ENCODE data around the gene VWF. TPM values are rescaled to one million over a fixed set of nuclear protein-coding genes. Genes with fewer than 3 reads are reported as not detected.

VWF gene
- total RNA-seq, 2 donors from 2014 or later = 189 to 331 TPM

DNA sequence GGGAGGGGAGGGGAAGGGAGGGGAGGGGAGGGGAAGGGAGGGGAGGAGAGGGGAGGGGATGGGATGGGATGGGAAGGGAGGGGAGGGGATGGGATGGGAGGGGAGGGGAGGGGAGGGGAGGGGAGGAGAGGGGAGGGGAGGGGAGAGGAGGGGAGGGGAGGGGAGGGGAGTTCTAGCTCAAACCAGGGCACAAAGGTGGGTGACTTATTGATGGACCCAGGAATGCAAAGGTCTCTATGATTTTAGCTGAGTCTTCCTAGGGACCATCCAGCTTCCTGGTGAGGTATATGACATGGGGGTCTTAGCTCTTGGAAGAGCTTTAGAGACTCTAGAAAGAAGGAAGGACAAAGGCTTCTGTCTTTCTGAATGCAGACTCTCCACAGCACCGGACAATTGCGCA, 221.7 kb downstream of the VWF start:
- Histone ChIP-seq H3K4me3 (no peak overlapping the region), H3K36me3 (no peaks in the 10 kb centered on the region), H3K27me3 (no peaks in the 10 kb centered on the region), H3K4me1 (no peaks in the 10 kb centered on the region), H3K9me3 (peaks cover 0 to 8% of the 10 kb centered on the region in 2 donors), H3K27ac (no peak overlapping the region)
- DNase-seq (ENCODE audit: low spot score) = peak; percentile 9
- TF ChIP-seq, protein P1, sequence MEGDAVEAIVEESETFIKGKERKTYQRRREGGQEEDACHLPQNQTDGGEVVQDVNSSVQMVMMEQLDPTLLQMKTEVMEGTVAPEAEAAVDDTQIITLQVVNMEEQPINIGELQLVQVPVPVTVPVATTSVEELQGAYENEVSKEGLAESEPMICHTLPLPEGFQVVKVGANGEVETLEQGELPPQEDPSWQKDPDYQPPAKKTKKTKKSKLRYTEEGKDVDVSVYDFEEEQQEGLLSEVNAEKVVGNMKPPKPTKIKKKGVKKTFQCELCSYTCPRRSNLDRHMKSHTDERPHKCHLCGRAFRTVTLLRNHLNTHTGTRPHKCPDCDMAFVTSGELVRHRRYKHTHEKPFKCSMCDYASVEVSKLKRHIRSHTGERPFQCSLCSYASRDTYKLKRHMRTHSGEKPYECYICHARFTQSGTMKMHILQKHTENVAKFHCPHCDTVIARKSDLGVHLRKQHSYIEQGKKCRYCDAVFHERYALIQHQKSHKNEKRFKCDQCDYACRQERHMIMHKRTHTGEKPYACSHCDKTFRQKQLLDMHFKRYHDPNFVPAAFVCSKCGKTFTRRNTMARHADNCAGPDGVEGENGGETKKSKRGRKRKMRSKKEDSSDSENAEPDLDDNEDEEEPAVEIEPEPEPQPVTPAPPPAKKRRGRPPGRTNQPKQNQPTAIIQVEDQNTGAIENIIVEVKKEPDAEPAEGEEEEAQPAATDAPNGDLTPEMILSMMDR (IDR thresholded peaks at IDR 0.05) = no peak

DNA sequence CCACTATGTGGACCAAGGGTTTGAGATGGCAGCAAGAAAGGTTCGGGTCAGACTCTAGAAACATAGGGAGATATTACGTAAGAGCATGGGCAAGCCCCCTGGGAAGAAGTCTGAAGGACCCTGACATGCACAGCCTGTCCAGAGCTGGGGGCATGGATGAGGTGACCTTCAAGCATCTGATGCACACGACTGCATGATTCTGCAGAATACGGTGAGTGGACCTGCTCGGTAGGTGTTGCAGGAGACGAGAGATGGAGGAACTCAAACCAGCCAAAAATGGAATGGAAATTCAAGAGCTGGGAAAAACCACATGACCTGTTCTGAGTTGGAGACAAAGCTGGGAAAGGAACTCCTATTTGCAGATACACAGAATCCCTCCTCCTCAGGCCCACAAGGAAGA, 223.1 kb downstream of the VWF start:
- TF ChIP-seq, protein P1 (IDR thresholded peaks at IDR 0.05) = no peak
- Histone ChIP-seq H3K27ac (no peak overlapping the region), H3K4me1 (no peaks in the 10 kb centered on the region), H3K36me3 (no peaks in the 10 kb centered on the region), H3K27me3 (no peaks in the 10 kb centered on the region), H3K4me3 (no peak overlapping the region), H3K9me3 (no peaks in the 10 kb centered on the region)
- peak; percentile 36 for DNase-seq (ENCODE audit: low spot score)

DNA sequence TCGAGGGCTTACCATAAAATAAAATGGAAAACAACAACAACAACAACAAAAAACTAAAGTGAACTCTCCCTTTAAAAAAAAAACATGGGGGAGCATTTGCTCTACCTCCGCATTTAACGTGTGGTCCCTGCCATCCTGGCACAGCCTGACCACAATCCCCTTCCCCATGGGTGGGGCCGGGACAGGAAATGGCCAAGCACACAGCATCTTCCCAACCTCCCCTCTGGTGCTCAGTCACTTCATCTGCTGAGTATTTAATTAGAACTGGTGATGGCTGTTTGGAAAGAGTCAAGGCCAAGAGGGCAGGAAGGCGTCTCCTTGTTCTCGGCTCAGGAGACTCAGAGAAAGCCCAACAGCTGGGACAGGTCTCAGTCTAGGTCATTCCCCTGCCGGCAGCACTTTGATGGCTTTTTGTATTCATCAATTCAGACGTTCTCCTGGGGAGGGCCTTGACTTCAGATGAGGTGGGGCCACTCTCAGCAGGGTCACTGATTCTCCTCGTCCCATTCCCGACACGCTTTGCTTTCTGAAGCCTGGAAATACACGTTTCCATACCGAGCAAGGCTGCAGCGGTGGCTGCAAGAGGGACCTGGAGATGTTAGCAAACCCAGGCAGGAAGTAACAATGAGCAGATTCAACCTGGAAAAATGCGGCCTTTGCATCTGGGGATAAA, 223.8 kb downstream of the VWF start:
- Histone ChIP-seq H3K4me1 (no peaks in the 10 kb centered on the region), H3K27me3 (no peaks in the 10 kb centered on the region), H3K27ac (no peak overlapping the region), H3K4me3 (no peak overlapping the region), H3K36me3 (no peaks in the 10 kb centered on the region), H3K9me3 (no peaks in the 10 kb centered on the region)
- peak; percentile 36 for DNase-seq (ENCODE audit: low spot score)
- TF ChIP-seq, protein P1 (IDR thresholded peaks at IDR 0.05) = no peak

DNA sequence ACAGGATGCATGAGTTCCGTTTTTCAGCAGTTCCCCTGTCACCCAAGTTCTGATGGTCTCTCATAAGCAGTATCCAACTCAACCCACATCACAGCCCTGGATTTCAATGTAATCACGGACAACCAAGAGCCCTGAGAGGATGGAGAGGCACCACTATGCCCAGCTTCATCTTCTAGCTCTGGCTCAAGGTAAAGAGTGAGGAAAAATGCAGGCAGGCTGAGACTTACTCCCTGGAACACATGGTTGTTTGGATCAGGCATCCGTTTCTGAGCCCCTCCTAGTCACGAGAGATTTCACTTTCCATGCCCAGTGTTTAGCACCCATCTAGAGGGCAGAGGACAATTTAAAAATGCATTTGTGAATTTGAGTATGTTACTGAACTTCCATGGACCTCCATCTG, 224.4 kb downstream of the VWF start:
- Histone ChIP-seq H3K4me1 (no peaks in the 10 kb centered on the region), H3K36me3 (no peaks in the 10 kb centered on the region), H3K27me3 (no peaks in the 10 kb centered on the region), H3K27ac (no peak overlapping the region), H3K9me3 (no peaks in the 10 kb centered on the region), H3K4me3 (no peak overlapping the region)
- TF ChIP-seq, protein P1 (IDR thresholded peaks at IDR 0.05) = no peak
- peak; percentile 9 for DNase-seq (ENCODE audit: low spot score)

DNA sequence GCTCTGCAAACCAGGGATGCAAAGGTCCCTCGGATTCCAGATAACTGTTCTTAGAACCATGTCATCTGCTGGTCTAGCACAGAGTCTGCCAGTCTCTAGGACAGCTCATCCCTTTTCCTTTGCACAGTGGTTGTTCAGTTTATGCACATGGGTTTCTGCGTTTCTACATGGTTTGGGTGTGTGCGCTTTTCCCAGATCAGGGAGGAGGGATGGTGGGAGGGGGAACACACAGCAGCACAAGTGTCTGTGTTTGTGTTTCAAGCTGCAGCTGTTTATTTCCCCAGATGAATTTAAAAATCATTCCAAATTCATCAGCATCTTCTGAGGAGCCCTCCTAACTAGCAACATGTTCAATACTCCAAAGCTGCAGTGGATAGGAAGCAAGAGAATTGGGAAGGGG, 224.8 kb downstream of the VWF start:
- Histone ChIP-seq H3K27me3 (no peaks in the 10 kb centered on the region), H3K36me3 (no peaks in the 10 kb centered on the region), H3K27ac (no peak overlapping the region), H3K4me3 (no peak overlapping the region), H3K4me1 (no peaks in the 10 kb centered on the region), H3K9me3 (peaks cover 0 to 2% of the 10 kb centered on the region in 2 donors)
- DNase-seq (ENCODE audit: low spot score) = peak; percentile 11
- TF ChIP-seq, protein P1 (IDR thresholded peaks at IDR 0.05) = no peak

DNA sequence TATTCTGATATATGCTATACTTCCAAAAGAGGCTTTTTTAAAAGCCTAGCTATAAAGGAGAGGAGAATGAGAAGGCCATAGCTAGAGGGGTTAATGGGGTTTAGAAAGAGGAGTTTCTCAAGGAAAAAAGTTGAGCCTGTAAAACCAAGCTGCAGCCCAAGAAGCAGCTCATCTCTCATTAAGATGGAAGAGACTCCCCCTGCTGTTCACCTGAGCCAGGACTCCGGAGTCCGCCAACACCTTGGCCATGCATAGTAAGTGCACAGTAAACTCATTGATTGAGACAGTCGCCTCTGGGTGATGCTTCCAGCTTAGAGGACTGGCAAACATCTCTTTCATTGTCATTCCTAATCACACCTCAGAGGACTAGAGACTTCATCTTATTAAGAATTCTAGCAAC, 225.6 kb downstream of the VWF start:
- no peaks in the 10 kb centered on the region for H3K27me3 ChIP-seq
- H3K9me3 ChIP-seq = peaks cover 0 to 4% of the 10 kb centered on the region in 2 donors
- no peaks in the 10 kb centered on the region for H3K4me1 ChIP-seq
- no peak overlapping the region for H3K4me3 ChIP-seq
- H3K27ac ChIP-seq = no peak overlapping the region
- no peaks in the 10 kb centered on the region for H3K36me3 ChIP-seq
- peak; percentile 49 for DNase-seq (ENCODE audit: low spot score)
- TF ChIP-seq, protein P1 (IDR thresholded peaks at IDR 0.05) = no peak
